A673 (cell line): ENCODE data around the gene IGF2BP1. TPM values are rescaled to one million over a fixed set of nuclear protein-coding genes. Genes with fewer than 3 reads are reported as not detected.

Source experiments
- BruUV-seq: library from RNA; stranded (reverse); fragments of 400-500 nt; replicated peaks from 2 replicates; lab custom pipeline; 2021; lab: Mats Ljungman, UMichigan
- CTCF ChIA-PET: fragments of 300-600 bp; sonication (Branson Sonifier 250); formaldehyde crosslinking; loops from one replicate; lab custom pipeline; 2022; ENCODE audit warnings: antibody characterized with exemption; lab: Charles Lee
- POLR2A ChIA-PET: fragments of 300-600 bp; sonication (Branson Sonifier 250); formaldehyde crosslinking; loops from one replicate; lab custom pipeline; 2022; ENCODE audit warnings: antibody characterized with exemption; ENCODE audit not compliant: low non-redundant PET; lab: Charles Lee
- DNase-seq: peaks from one replicate; pipeline ENCODE4 v3.0.0-alpha.2; 2015; ENCODE audit warnings: low spot score
- H3K27ac ChIP-seq: fragments of 200-600 bp; sonication (generic); 2 replicates; pipeline ENCODE4 v1.5.1; 2016; ENCODE audit warnings: mixed run types, low read depth, mild to moderate bottlenecking, mixed read lengths, antibody characterized with exemption, low read length; ENCODE audit not compliant: poor library complexity, severe bottlenecking
- H3K27me3 ChIP-seq: fragments of 200-600 bp; sonication (generic); replicated peaks from 2 replicates; pipeline ENCODE4 v1.6.1; 2017; ENCODE audit warnings: mixed run types, low read depth, mild to moderate bottlenecking, mixed read lengths, antibody characterized with exemption, low read length; ENCODE audit not compliant: insufficient read depth, poor library complexity
- H3K36me3 ChIP-seq: fragments of 200-600 bp; sonication (generic); 2 replicates; pipeline ENCODE4 v1.6.1; 2016; ENCODE audit warnings: mixed run types, mild to moderate bottlenecking, mixed read lengths, antibody characterized with exemption, low read length; ENCODE audit not compliant: insufficient read depth, poor library complexity, severe bottlenecking
- H3K4me1 ChIP-seq: fragments of 200-600 bp; sonication (generic); 2 replicates; pipeline ENCODE4 v1.6.1; 2017; ENCODE audit warnings: mixed run types, mild to moderate bottlenecking, mixed read lengths, antibody characterized with exemption, low read length; ENCODE audit not compliant: insufficient read depth, poor library complexity, severe bottlenecking
- H3K4me3 ChIP-seq: fragments of 200-600 bp; sonication (generic); 2 replicates; pipeline ENCODE4 v1.5.1; 2016; ENCODE audit warnings: low read depth, mixed run types, mild to moderate bottlenecking, mixed read lengths, low read length; ENCODE audit not compliant: poor library complexity, severe bottlenecking
- H3K9me3 ChIP-seq: fragments of 200-600 bp; sonication (generic); 2 replicates; pipeline ENCODE4 v1.6.1; 2016; ENCODE audit warnings: mixed run types, low read depth, mild to moderate bottlenecking, mixed read lengths, antibody characterized with exemption, low read length; ENCODE audit not compliant: poor library complexity, severe bottlenecking
- CTCF ChIP-seq: fragments of 300-800, 200-600 bp; sonication (generic); conservative IDR thresholded peaks from 2 replicates; pipeline ENCODE4 v1.5.1; 2017; ENCODE audit warnings: low read depth, mild to moderate bottlenecking, antibody characterized with exemption, low read length, moderate library complexity, mixed read lengths
- EZH2 ChIP-seq: fragments of 200-600 bp; sonication (generic); IDR thresholded peaks from 2 replicates; pipeline ENCODE4 v1.6.1; 2017; ENCODE audit warnings: borderline replicate concordance, low read depth, mild to moderate bottlenecking, mixed read lengths, antibody characterized with exemption, low read length; ENCODE audit not compliant: poor library complexity, severe bottlenecking
- intact Hi-C: fragments of 100-400 bp; cut with micrococcal nuclease; formaldehyde crosslinking; loops from one replicate; pipeline ENCODE4 v1.10.0; 2022; ENCODE audit not compliant: unreplicated experiment
- total RNA-seq: library from RNA; stranded (reverse); gene quantifications from 2 replicates; pipeline ENCODE4 v1.2.3, GENCODE V29; 2021

IGF2BP1 gene
- total RNA-seq, 1 experiment from 2014 or later: 517 TPM

- Histone ChIP-seq H3K27me3 (no peaks in the 10 kb centered on the region), H3K4me3 (no peak overlapping the region), H3K4me1 (peaks cover 92% of the 10 kb centered on the region), H3K36me3 (peaks cover 48% of the 10 kb centered on the region), H3K9me3 (no peaks in the 10 kb centered on the region), H3K27ac (peak overlapping the region; percentile 44)
- ChIA-PET POLR2A (no interaction called here), CTCF (no interaction called here)
- TF ChIP-seq CTCF: no peak
- no peak for TF ChIP-seq EZH2
- TSS peak; percentile 11 for BruUV-seq
- no peak for DNase-seq
- intact Hi-C loops: loop anchor here (10.0 kb wide), 1 partner anchor 304 kb away; no protein-coding TSS in a partner anchor
These were observed 21.6 kb downstream of the IGF2BP1 start for GRCh38 chr17:49018748-49019147.

GRCh38 chr17:49020609-49021008 lies 23.4 kb downstream of the IGF2BP1 start:
- Histone ChIP-seq H3K4me1 (peaks cover 94% of the 10 kb centered on the region), H3K9me3 (no peaks in the 10 kb centered on the region), H3K27me3 (no peaks in the 10 kb centered on the region), H3K36me3 (peaks cover 50% of the 10 kb centered on the region), H3K4me3 (no peak overlapping the region), H3K27ac (peak overlapping the region; percentile 81)
- intact Hi-C loops: no loop called here
- TF ChIP-seq EZH2 (no peak), CTCF (no peak)
- CTCF ChIA-PET: no interaction called here
- no peak for DNase-seq
- POLR2A ChIA-PET: no interaction called here
- BruUV-seq: no TSS peak

- no peak for DNase-seq
- no TSS peak for BruUV-seq
- Histone ChIP-seq H3K27me3 (no peaks in the 10 kb centered on the region), H3K4me3 (no peak overlapping the region), H3K9me3 (no peaks in the 10 kb centered on the region), H3K36me3 (peaks cover 55% of the 10 kb centered on the region), H3K4me1 (peaks cover 94% of the 10 kb centered on the region), H3K27ac (peak overlapping the region; percentile 81)
- POLR2A ChIA-PET: no interaction called here
- no peak for TF ChIP-seq CTCF
- TF ChIP-seq EZH2: no peak
- CTCF ChIA-PET: interaction anchor here (0.6 kb wide), 1 partner anchor 10 kb away, joined by 3 read pairs; no protein-coding TSS in a partner anchor
- intact Hi-C loops: no loop called here
These were observed 24.0 kb downstream of the IGF2BP1 start for GRCh38 chr17:49021095-49021767.
